H1 (cell line): ENCODE measurements around the gene NUBP1. TPM values are rescaled to one million over a fixed set of nuclear protein-coding genes. Genes with fewer than 3 reads are reported as not detected.
"Not testable (repeated sequence)": the region's sequence is repeated elsewhere in the genome, so short reads cannot be mapped to it uniquely, and the experiment has no call there.

Experiments
- CTCF ChIA-PET: fragments of 300-600 bp; sonication (Branson Sonifier 250); formaldehyde crosslinking; loops from one replicate; lab custom pipeline; 2021; ENCODE audit not compliant: partially characterized antibody; lab: Charles Lee
- POLR2A ChIA-PET: fragments of 300-600 bp; sonication (Branson Sonifier 250); formaldehyde crosslinking; loops from one replicate; lab custom pipeline; 2021; ENCODE audit warnings: inconsistent platforms; ENCODE audit not compliant: partially characterized antibody; lab: Charles Lee
- DNase-seq, 2 experiments: peaks; one replicate each; pipeline versions ENCODE4 v3.0.0 to v3.0.0-alpha.2; 2010 to 2022; ENCODE audit warnings: low spot score in 2 of 2, low read depth in 1 of 2, mixed read lengths in 1 of 2
- FAIRE-seq: peaks from 2 replicates; lab custom pipeline; 2011; peaks lifted over from hg19 to GRCh38; lab: Jason Lieb, UNC
- H2AFZ ChIP-seq: 2 replicates; pipeline ENCODE4 v1.8.1; 2012; ENCODE audit warnings: low read length, inconsistent platforms
- H2AK5ac ChIP-seq: 2 replicates; pipeline ENCODE4 v1.6.1; 2013; ENCODE audit warnings: low read depth, low read length
- H2BK120ac ChIP-seq: replicated peaks from 2 replicates; pipeline ENCODE3; 2013; ENCODE audit warnings: low read depth, low read length, inconsistent platforms
- H2BK12ac ChIP-seq: 2 replicates; pipeline ENCODE4 v1.6.1; 2013; ENCODE audit warnings: low read depth, low read length
- H2BK15ac ChIP-seq: 2 replicates; pipeline ENCODE4 v1.6.1; 2013; ENCODE audit warnings: low read length
- H2BK20ac ChIP-seq: 2 replicates; pipeline ENCODE4 v1.6.1; 2013; ENCODE audit warnings: low read length
- H2BK5ac ChIP-seq: 2 replicates; pipeline ENCODE4 v1.6.1; 2013; ENCODE audit warnings: low read depth, low read length
- H3K14ac ChIP-seq: 2 replicates; pipeline ENCODE4 v1.6.1; 2013; ENCODE audit warnings: inconsistent platforms; ENCODE audit not compliant: insufficient read length
- H3K18ac ChIP-seq: 2 replicates; pipeline ENCODE4 v1.6.1; 2013; ENCODE audit warnings: low read length; ENCODE audit errors: extremely low read depth
- H3K23ac ChIP-seq: 2 replicates; pipeline ENCODE4 v1.6.1; 2013; ENCODE audit warnings: inconsistent platforms; ENCODE audit not compliant: insufficient read length
- H3K23me2 ChIP-seq: 2 replicates; pipeline ENCODE4 v1.6.1; 2013; ENCODE audit warnings: low read depth, low read length
- H3K27ac ChIP-seq: 2 replicates; pipeline ENCODE4 v1.6.1; 2011; ENCODE audit warnings: low read depth, low read length, inconsistent platforms
- H3K27me3 ChIP-seq, 4 experiments: replicated peaks in 1 of 4; 1 replicate in 1 of 4; 2 replicates in 3 of 4; pipeline versions ENCODE4 v1.6.1 to v1.8.1; 2011 to 2013; ENCODE audit warnings: low read length in 3 of 4, mild to moderate bottlenecking in 3 of 4, inconsistent platforms in 2 of 4, mixed read lengths in 2 of 4, moderate library complexity in 1 of 4; ENCODE audit not compliant: control insufficient read depth in 3 of 4, insufficient read depth in 3 of 4; ENCODE audit errors: extremely low read depth in 1 of 4
- H3K36me3 ChIP-seq, 4 experiments: 2 replicates each; pipeline versions ENCODE4 v1.6.1 to v1.8.1; 2011 to 2013; ENCODE audit warnings: mild to moderate bottlenecking in 4 of 4, low read length in 3 of 4, moderate library complexity in 2 of 4, control low read depth in 1 of 4, inconsistent platforms in 1 of 4; ENCODE audit not compliant: insufficient read depth in 4 of 4, control insufficient read depth in 2 of 4
- H3K4ac ChIP-seq: replicated peaks from 2 replicates; pipeline ENCODE3; 2013; ENCODE audit warnings: low read length, low read depth, mixed read lengths, inconsistent platforms; ENCODE audit not compliant: insufficient read length
- H3K4me1 ChIP-seq, 4 experiments: replicated peaks in 1 of 4; 1 replicate in 1 of 4; 2 replicates in 3 of 4; pipeline versions ENCODE4 v1.6.1 to v1.8.1; 2011 to 2013; ENCODE audit warnings: low read length in 3 of 4, inconsistent platforms in 2 of 4, mixed read lengths in 1 of 4; ENCODE audit not compliant: insufficient read depth in 4 of 4, control insufficient read depth in 3 of 4
- H3K4me2 ChIP-seq, 2 experiments: 2 replicates each; pipeline versions ENCODE4 v1.6.1 to v1.8.1; 2011 to 2013; ENCODE audit warnings: low read depth in 2 of 2, low read length in 2 of 2, control low read depth in 1 of 2, inconsistent platforms in 1 of 2, mild to moderate bottlenecking in 1 of 2; ENCODE audit not compliant: insufficient read depth in 1 of 2
- H3K4me3 ChIP-seq, 4 experiments: fragments of 200-600, 300-600 bp in 1 of 4; sonication (generic), shearing (Covaris generic), sonication (Bioruptor Twin) in 1 of 4; 2 replicates each; pipeline versions ENCODE4 v1.5.1 to v1.8.1; 2011 to 2016; ENCODE audit warnings: low read length in 4 of 4, low read depth in 3 of 4, control low read depth in 2 of 4, inconsistent platforms in 2 of 4, mild to moderate bottlenecking in 2 of 4, mixed read lengths in 1 of 4, moderate library complexity in 1 of 4; ENCODE audit not compliant: insufficient read depth in 2 of 4; ENCODE audit errors: extremely low read depth in 1 of 4
- H3K56ac ChIP-seq: replicated peaks from 2 replicates; pipeline ENCODE3; 2013; ENCODE audit warnings: low read depth, mild to moderate bottlenecking, mixed read lengths, low read length, inconsistent platforms; ENCODE audit not compliant: insufficient read length
- H3K79me1 ChIP-seq: 2 replicates; pipeline ENCODE4 v1.6.1; 2013; ENCODE audit warnings: low read depth, low read length, control low read depth
- H3K79me2 ChIP-seq, 2 experiments: 2 replicates each; pipeline versions ENCODE4 v1.6.1 to v1.8.1; 2012 to 2013; ENCODE audit warnings: low read length in 2 of 2, mild to moderate bottlenecking in 2 of 2, inconsistent platforms in 1 of 2; ENCODE audit not compliant: insufficient read depth in 2 of 2, control insufficient read depth in 1 of 2
- H3K9ac ChIP-seq, 4 experiments: replicated peaks in 1 of 4; 1 replicate in 1 of 4; 2 replicates in 3 of 4; pipeline versions ENCODE4 v1.6.1 to v1.8.1; 2011 to 2013; ENCODE audit warnings: low read depth in 3 of 4, low read length in 3 of 4, control low read depth in 2 of 4, mild to moderate bottlenecking in 2 of 4, moderate library complexity in 2 of 4, inconsistent platforms in 1 of 4; ENCODE audit errors: extremely low read depth in 1 of 4
- H3K9me3 ChIP-seq, 2 experiments: 2 replicates each; pipeline versions ENCODE4 v1.6.1 to v1.8.1; 2012 to 2013; ENCODE audit warnings: mild to moderate bottlenecking in 2 of 2, moderate library complexity in 2 of 2, control low read depth in 1 of 2, inconsistent platforms in 1 of 2, low read depth in 1 of 2, low read length in 1 of 2, mixed read lengths in 1 of 2; ENCODE audit not compliant: insufficient read depth in 2 of 2
- H4K20me1 ChIP-seq, 2 experiments: replicated peaks in 1 of 2; 2 replicates each; pipeline versions ENCODE3 to v1.8.1; 2011 to 2013; ENCODE audit warnings: inconsistent platforms in 2 of 2, low read length in 2 of 2, mild to moderate bottlenecking in 1 of 2; ENCODE audit not compliant: insufficient read depth in 2 of 2, control insufficient read depth in 1 of 2
- H4K5ac ChIP-seq: 2 replicates; pipeline ENCODE4 v1.6.1; 2013; ENCODE audit warnings: low read length, low read depth, mixed read lengths, inconsistent platforms; ENCODE audit not compliant: insufficient read length
- H4K8ac ChIP-seq: 2 replicates; pipeline ENCODE4 v1.8.0; 2013; ENCODE audit warnings: mild to moderate bottlenecking, moderate library complexity, low read length, inconsistent platforms; ENCODE audit not compliant: insufficient read depth; ENCODE audit errors: extremely low read depth
- H4K91ac ChIP-seq: replicated peaks from 2 replicates; pipeline ENCODE3; 2013; ENCODE audit warnings: low read length, mixed read lengths, inconsistent platforms; ENCODE audit not compliant: insufficient read length
- WGBS, 2 experiments: shearing (Covaris generic) in 1 of 2; methylation state at CpG; one replicate each; pipeline versions ENCODE4 v1.1.6 to v1.1.7; 2013 to 2015; ENCODE audit warnings: low lambda C conversion rate in 2 of 2, mixed read lengths in 2 of 2, inconsistent platforms in 1 of 2, low coverage in 1 of 2, missing lambda C conversion rate in 1 of 2; ENCODE audit not compliant: insufficient replicate concordance in 2 of 2, insufficient coverage in 1 of 2, insufficient read length in 1 of 2; ENCODE audit errors: extremely low coverage in 1 of 2, missing lambda C conversion rate in 1 of 2; 5-methylcytosine and 5-hydroxymethylcytosine counted together
- polyA plus RNA-seq, 7 experiments: library from polyadenylated mRNA; depleted of rRNA in 3 of 7; stranded (reverse) in 5 of 7; unstranded in 2 of 7; fragments of >200 nt in 5 of 7; fragments of 200-250 nt in 2 of 7; gene quantifications; 1 replicate in 5 of 7; 2 replicates in 1 of 7; 4 replicates in 1 of 7; pipeline versions ENCODE4 v1.2.1 to v1.2.3, GENCODE V29; 2011 to 2013; ENCODE audit warnings: missing spikeins in 2 of 7, mixed read lengths in 2 of 7
- total RNA-seq: library from RNA; stranded (reverse); fragmentation: NEBNext Ultra II Directional; extraction: Animal tissue kit (Norgen Biotek cat#: 25700); gene quantifications from 2 replicates; pipeline ENCODE4 v1.2.1, GENCODE V29; 2021

The NUBP1 gene
- total and polyA plus RNA-seq, 2 of the 8 experiments (the other 6 are each of a cell fraction or from before 2014, with no cell fraction given): 28.2 to 32.2 TPM

GRCh38 chr16:10776923-10777322, 33.3 kb downstream of the NUBP1 start:
- CTCF ChIA-PET, FAIRE-seq, POLR2A ChIA-PET: not testable (repeated sequence)

More at GRCh38 chr16:10776923-10777322, 33.3 kb downstream of the NUBP1 start:
- H3K4me3 ChIP-seq, H4K91ac ChIP-seq, H3K18ac ChIP-seq, H3K36me3 ChIP-seq, H4K8ac ChIP-seq, H3K14ac ChIP-seq, H2BK20ac ChIP-seq, H3K79me1 ChIP-seq, H2BK15ac ChIP-seq, H2BK12ac ChIP-seq, H3K4ac ChIP-seq, H3K9ac ChIP-seq, H2AFZ ChIP-seq, H3K27me3 ChIP-seq, H3K56ac ChIP-seq, H2BK120ac ChIP-seq, H3K9me3 ChIP-seq, H4K20me1 ChIP-seq, H3K4me1 ChIP-seq, DNase-seq, H3K23me2 ChIP-seq, H2AK5ac ChIP-seq, H4K5ac ChIP-seq, H3K23ac ChIP-seq, H3K27ac ChIP-seq, H3K4me2 ChIP-seq, H3K79me2 ChIP-seq, H2BK5ac ChIP-seq: not testable (repeated sequence)
- WGBS, 2 experiments: 91% methylated on average over 6 of the region's 6 CpGs; no CpG with 5 or more reads in 1 of the 2 experiments
